ENCODE results near the gene SLC17A2.

DNA sequence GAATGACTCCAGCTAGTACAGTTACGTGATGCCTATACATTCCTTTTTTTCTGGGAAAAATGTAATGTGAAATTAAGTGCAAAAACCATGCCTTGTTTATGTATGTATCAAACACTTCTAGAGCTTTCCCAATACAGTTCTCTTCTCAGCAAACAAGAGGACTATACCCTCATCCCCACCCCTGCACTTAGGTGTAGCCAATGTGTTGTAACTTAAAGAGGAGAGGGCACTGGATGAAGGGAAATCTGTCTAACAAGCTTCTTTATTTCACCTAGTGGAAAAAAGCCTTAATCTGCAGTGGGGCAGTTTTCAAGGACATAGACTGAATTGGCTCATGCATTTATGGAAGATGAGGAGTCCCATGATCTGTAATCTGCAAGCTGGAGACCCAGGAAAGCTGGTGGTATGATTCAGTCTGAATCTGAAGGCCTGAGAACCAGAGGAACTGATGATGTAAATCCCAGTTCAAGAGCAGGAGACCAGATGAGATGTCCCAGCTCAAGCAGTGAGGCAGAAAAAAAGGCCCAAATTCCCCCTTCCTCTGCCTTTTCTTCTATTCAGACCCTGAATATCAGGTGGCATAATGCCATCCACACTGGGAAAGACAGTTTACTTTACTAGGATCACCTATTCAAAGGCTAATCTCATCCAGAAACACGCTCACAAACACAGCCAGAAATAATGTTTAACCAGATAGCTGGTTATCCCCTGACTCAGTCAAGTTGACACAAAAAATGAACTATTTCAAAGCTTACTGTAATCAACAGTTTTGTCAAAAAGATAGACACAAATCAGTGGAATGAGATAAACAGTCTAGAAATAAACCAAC, 30.7 kb downstream of the SLC17A2 start:
- TF ChIP-seq, protein P1, sequence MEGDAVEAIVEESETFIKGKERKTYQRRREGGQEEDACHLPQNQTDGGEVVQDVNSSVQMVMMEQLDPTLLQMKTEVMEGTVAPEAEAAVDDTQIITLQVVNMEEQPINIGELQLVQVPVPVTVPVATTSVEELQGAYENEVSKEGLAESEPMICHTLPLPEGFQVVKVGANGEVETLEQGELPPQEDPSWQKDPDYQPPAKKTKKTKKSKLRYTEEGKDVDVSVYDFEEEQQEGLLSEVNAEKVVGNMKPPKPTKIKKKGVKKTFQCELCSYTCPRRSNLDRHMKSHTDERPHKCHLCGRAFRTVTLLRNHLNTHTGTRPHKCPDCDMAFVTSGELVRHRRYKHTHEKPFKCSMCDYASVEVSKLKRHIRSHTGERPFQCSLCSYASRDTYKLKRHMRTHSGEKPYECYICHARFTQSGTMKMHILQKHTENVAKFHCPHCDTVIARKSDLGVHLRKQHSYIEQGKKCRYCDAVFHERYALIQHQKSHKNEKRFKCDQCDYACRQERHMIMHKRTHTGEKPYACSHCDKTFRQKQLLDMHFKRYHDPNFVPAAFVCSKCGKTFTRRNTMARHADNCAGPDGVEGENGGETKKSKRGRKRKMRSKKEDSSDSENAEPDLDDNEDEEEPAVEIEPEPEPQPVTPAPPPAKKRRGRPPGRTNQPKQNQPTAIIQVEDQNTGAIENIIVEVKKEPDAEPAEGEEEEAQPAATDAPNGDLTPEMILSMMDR (conservative IDR thresholded peaks at IDR 0.05) = no peak
- TF ChIP-seq EZH2 (IDR thresholded peaks at IDR 0.05; ENCODE audit: low read depth) = no peak

Data from PC-9 (cell line).